Central memory CD4-positive, alpha-beta T cell (primary cell): ENCODE results near the gene TSPAN18.

ENCODE experiments used
- DNase-seq: peaks from one replicate; pipeline ENCODE4 v3.0.0; 2022

The TSPAN18 gene

DNA sequence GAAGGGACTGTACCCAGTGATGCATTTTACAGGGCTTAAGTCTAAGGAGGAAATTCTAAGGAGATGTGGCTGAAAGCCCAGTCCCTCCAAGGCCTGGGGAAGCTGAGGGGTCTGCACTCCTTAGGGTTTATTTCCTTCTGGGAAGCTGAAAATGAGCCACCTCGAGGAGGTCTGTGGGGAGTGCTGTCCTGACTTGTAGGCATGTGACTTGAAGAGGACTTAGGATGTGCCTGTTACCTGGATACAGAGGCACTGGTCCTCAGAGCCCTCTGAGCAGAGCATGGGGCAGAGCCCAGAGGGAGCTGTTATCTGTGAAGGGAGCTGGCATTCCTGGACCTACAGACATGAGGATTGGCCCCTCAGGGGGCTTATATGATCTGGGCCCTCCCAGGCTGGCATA is 146.8 kb downstream of the TSPAN18 start:
- DNase-seq: no peak

DNA sequence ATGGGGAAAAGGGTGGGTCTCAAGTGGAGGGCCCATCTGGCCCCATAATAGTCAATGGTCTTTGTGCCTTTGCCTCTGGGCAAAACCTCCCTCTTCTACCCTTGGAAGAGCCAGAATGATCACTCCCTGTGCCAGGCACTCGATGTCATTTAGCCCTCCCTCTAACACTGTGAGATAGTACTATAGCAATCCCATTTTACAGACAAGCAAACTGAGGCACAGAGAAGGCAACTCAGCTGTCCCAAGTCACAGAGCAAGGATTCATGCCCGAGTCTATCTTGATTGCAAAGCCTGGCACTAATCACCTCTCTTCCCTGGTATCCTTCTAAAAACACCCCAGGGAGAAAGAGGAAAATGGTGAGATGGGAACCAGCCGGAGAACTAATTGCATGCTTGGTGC is 147.5 kb downstream of the TSPAN18 start:
- DNase-seq: no peak

DNA sequence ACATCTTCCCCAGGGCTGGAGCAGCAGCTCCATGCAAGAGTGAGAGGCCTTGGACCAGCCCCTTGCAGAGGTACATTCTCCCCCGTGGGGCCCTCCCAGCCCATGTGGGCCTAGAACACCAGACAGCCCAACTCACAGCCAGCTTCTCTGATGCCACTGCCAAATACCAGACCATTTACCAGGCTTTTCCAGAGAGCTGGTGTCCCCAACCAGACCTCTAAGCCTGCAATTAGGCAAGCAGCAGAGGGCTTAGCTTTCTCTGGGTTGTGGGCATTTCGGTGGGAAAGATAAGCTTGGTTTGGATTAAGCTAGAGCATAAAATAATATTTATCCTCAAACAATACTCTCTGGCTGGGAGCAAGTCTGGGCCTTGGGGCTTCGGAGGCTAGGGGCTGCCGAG is 148.3 kb downstream of the TSPAN18 start:
- no peak for DNase-seq

DNA sequence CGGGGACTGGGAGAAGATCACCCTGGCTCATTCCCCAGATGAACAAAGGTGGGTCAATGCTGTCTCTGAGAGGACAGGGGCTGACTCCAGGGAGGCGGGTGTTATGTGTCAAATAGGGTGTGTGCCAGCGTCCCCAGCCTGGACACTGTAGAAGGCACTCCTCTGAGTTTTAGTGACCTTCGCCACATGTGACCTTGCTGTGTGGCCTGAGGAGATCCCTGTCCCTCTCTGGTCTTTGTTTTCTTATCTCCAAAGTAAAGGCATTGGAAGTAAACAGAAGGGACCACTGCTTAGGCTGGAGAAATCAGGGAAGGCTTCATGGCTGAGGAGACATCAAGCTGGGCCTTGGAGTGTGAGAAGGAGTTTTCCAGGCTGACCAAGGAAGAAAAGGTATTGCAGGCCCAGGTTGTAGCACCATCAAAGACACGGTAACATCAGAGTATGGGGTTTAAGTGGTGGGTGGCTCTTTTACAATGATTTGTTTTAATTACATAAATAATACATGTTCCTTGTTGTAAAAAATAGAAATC is 149.5 kb downstream of the TSPAN18 start:
- no peak for DNase-seq

DNA sequence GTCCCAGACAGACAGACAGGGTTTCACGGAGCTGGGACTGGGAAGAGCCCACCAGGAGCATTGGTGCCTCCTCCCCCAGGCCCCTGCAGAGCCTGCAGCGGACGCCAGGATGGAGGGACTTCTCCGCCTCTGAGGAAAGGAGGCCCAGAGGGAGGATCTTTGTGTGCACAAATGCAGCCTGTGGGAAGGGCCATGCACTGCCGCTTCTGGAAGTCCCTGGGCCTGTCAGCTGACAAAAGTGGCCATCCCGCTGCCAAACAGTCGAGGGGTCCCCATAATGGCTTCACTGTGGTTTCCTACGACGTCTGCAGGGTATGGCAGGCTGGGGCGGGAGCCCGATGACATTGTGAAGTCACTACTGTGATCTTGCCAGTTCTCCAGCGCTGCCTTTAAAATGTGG is 150.1 kb downstream of the TSPAN18 start:
- DNase-seq: no peak

DNA sequence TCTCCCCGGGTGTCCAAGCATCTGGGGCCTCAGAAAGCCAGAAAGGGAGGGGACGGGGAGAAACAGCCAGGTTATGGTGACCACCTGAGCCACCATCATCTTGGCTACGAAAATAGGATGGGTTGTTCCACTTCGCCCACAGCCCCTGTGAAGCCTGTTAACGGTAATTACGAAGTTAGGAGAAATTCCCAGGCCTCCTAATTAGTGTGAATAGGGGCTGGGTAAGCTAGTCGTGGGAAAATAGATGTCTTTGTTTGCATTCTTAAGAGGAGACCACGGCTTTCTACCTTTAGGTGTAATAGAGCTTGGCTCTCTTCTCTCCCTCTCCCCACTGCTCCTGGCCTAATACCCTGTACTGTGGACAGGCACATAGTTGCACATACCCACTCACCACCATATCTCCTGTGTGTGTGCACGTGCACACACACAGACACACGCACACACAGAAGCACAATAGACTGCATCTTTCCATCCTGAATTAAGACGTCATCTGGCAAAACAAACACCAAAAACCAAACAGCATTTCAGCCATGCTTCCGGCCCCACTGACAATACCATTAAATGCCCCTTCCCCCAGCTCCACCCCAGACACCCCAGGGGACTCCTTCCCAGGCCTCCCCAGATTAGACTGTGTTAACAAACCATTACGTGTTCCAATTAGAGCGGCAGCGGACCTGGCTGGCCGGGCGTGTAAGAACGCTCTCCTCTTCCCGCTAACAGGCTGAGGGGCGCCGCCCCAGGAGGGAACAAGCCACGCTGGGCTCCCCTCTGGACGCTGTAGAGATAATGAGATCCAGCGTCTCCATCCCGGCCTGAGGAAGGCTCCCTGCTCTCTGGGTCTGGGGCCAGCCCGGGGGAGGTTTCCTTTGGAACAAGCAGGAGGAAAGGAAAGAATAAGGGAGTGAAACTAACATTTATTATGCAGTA is 151.1 kb downstream of the TSPAN18 start:
- no peak for DNase-seq

DNA sequence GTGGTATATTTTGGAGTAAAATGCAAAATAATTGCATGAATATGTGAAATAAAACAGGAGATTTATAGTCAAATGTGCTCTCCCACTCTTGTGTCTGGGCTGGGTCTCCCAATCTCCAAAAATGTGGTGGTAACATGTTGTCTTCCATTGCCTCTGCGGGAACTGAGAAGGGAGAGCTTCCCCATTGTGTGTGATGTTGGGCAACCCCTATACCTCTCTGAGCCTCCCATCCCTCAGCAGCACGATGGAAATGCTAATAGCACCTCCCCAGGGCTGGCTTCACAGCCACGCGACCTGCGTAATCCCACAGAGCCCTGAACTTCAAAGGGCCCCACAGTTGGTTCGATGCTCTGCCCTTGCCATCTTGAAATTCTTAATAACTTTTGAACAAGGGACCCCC is 151.9 kb downstream of the TSPAN18 start:
- DNase-seq: no peak

DNA sequence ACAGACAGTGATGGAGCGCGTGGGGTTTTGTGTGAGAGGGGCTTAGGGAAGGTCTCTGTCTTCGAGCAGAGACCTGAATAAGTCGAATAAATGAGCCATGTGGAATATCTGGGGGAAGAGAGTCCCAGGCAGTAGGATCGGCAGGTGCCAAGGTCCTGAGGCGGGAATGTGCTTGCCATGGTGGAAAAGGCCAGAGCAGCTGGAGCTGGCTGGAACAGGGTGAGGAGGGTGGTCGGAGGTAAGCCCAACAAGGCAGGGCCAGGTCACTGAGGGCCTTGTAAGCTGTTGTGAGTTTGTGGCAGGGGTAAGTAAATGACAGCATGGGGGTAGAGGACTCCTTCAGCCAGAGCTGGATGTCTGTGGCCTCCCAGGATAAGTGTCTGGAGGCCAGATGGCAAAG is 152.7 kb downstream of the TSPAN18 start:
- DNase-seq: no peak

DNA sequence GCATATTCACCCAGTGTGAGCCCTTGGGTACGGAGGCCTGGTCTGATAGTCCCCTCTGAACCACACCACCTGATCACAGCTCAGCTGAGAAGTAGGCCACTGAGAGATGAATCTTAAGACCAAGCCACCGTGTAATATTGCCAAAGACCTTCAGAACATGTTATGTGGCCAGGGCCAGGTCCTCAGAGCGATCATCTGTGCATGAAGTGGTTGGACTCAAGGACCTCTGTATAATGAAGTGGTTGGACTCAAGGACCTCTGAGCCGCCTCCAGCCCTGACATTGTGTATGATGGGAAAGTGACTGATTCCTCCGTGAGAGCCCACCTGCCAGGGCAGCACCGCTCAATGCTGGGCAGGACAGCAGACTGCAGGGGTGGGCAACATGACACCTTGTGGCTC is 153.7 kb downstream of the TSPAN18 start:
- DNase-seq: no peak

DNA sequence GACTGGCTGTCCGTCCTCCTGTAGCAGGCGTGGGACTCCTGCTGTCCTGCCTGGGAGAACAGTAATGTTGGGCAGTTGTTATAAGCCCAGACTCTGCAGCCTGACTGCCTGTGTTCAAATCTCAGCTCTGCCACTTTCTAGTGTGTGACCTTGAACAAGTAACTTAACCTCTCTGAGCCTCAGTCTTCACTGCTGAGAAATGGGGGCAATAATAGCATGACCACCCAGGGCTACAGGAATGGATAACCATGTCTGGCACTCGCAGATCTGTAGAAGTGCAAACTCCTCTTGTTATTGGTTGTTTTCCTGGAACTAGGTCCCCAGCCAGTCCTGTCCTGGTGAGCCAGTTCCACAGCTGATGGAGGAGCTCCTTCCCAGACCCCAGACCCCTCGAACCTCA is 154.2 kb downstream of the TSPAN18 start:
- no peak for DNase-seq

DNA sequence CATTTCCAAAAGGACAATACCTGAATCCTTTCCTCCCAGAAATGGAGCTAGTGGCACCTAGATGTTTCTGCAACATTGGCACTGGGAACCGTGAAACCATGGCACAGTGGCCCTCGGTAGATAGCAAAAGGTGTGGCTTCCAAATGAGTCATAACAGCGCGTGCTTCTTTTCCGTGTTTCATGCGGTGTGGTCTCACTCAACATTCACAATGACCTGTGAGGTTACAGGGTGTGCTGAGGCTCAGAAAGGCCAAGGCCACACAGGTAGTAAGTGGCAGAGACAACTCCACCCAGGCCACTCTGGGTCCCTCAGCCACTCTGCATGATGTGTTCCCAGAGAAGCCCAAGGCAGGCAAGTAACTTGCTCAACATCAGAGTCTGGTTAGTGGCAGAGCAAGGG is 156.5 kb downstream of the TSPAN18 start:
- no peak for DNase-seq

DNA sequence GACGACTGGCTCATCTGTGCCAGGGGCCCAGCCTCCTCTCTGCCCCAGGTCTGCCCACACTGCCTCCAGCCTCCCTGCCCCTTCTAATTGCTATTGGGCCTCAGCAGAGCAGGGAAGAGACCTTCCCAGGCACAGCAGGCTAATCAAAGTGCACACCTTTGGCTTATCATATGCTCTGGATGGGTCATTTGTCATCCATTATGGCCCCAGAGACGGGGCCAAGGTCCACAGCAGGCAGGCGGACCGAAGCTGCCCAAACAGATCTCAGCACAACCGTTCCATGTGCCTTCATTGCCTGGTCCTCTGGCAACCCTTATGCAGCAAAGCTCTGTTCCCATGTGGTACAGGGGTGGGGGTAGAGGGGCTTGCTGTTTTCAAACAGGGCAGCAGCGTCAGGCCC is 157.3 kb downstream of the TSPAN18 start:
- no peak for DNase-seq

DNA sequence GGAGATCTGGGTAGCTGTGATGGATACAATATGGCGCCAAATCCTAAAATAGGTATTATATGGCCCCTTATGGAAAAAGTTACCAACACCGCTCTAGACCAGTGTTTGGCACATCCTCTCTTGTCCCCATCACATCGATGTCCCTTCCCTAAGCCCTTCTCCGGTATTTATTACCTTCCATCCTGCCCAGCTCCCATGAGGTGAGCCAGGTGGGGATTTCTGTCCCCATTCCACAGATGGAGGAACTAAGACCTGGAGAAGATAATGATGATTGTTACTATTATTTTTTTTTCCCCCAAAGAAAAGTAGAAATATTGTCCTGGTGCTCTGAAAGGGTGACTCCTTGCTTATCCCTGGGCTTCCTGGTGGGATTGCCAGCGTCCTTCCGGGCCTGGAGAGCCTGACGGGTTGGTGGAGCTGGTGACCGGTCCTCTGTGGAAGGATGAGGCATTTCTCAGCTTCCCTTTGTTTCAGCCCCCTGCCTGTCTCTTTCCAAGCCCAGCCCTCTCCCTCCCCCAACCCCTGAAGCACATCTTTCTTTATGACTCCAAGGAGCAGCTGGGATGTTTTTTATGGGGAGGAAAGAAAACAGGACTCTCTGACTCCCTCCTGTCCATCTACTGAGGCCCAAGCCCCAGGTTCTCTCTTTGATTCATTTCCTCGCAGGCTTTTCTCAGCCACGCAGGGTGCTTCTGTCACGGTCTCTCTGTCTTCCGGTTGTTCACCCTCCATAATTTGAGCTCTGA is 158.5 kb downstream of the TSPAN18 start:
- DNase-seq: no peak

DNA sequence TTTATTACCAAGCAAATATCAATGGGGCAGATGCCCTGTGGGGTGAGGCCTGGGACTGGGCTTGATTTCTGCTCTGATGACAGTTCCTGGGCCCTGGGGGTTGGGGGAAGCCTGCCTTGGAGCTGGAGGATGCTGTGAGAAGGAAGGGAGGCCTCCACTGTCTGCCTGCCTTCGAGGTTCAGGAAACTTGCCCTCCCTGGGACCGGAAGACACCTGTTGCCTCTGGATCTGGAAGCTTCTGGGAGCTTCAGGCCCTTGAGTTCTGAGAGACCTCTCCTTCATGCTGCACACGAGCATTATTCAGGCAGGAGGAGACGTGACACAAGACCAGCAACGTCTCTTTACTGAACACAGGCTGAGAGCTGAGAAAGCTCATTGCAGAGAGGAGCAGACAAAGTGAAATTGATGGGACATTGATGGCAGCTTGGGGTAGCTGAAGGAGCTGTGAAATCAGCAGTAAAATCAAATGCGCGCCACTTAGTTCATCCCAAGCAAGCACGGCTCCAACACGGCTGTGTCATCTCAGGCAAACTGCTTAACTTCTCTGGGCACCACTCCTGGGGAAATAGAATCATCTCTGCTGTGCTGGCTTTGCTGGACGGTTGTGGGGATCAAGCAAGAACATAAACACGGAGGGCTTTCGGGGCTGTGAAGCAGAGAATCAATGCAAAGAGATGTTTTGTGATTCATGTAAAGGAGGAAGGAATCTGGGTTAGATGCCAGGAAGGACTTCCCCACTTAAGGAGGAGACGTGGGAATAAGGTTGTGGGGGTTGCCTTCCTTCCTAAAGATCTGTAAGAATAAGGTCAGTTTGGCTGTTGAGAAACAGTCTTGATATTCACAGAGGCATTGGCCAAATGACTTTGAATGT is 159.4 kb downstream of the TSPAN18 start:
- DNase-seq: no peak

DNA sequence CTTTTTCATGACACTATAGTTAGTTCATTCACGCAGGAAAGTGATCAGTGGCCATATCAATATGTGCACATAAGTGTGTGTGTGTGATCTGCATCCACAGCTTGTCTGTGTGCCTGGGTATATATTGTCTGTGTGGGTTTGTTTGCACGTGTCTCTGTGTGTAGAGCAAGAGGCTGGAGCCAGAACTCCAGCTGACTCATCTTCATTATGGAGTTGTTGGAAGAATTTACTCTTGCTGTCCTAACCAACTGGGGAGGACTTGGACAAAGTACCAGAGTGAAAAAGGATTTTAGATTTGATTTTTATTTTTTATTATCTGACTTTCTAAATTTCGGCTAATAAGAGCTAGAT is 160.0 kb downstream of the TSPAN18 start:
- DNase-seq: no peak

DNA sequence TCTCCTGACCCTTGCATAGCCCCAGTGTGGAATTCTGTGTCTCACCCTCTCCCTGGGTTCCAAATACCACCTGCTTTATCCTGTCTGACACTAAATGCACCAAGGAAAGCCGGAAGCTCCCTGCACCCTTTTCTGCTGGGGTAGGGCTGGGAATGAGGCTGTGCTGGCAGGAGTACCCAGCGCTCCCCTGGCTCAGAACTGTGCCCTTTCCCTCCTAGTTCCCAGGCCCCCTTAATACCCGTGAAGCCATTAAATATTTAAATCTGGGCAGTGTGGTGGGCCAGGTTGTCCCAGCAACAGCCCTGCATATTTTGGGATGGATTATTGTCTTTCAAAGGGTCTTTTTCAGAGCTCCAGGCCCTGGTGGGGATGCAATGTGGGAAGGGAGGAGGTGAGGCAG is 160.9 kb downstream of the TSPAN18 start:
- no peak for DNase-seq

DNA sequence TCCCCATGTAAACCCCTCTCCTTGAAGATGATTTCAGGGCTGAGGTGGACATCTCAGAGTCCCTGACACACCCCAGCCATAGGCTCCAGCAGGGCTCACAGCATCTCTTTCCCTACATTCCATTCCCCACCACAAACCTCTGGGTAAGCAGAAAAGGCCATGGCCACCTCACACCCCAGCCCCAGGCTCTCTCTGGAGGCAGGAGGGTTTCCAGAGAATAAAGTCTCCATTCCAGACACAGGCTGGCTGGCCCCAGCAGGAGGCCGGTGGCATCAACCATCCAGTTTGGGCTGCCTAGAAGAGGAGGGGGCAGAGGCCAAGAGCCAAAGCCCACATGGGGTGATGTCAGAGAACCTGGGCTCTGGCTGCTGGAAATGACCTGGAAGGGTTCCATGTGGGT is 162.5 kb downstream of the TSPAN18 start:
- DNase-seq: no peak

DNA sequence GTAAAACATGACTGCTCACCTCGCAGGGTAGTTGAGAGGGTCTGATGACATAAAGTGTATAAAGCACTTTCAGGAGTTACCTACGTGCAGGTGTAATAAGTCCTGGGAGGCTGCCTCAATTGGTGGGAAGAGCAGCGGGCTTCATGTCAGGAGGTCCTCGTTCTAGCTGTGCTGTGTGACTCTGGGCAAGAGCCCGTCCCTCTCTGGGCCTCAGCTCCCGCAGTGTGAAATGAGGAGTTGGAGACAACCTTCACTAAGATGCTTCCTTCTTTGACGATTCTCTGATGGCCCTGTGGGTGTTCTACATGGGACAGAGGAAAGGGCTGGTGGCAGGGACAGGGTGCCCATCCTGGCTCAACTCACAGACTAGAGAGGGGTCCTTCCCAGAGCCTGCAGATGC is 166.1 kb downstream of the TSPAN18 start:
- no peak for DNase-seq

DNA sequence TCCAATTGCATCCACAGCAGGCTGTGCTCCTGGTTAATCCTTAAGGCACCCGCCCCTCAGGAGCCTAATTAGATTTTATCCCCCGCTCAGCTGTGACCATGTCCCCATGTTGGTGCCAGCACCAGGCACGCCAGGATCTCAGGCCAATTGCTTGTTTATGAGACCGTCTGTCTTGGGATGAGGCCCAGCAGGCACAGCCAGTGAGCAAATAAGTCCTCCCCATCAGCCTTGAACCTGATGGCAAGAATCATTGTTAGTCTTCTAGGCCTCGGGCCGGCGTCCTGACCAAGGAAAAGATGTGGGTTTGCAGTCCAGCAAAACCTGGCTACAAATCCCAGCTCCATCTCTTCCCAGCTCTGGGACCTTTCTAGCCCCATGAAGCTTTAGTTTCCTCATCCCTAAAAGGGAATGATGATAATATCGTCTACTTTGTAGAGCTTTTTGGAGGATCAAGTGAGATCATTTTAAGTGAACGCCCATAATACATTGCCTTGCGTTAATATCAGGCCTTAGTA is 166.6 kb downstream of the TSPAN18 start:
- no peak for DNase-seq

DNA sequence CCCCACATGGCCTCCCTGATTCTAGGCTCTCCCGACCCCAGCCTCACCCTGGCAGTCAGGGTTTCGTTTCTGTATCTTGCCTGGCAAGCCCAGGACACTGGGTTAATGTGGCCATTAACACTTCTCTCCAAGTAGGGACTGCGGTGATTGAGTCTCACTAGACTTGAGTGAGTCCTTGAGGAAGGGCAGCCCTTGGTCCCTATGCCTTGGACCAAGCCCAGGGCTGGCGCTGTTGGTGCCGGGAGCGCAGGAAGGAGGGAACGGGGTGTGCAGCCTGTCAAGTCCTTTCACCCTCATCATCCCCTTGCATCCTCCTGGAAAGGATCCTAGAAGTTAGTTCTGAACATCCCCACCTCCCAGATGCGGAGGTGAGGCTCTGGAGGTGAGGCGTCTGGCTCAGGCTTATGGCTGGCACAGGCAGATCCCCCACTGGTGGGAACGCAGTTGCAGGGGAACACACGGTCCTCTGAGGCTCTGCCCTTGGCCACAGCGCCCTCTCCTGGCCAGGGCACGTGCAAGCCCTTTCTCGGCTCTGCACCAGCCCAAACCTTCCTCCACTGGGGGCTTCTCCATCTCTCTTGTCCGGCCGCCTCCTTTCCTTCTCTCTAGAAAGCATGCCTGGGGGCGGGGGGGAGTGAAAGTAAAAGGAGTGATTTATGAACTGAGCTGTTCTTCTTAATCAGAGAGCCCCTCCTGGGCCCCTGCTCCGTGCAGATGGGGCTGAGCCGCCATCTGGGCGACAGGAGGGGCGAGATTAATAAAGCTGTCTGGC is 167.3 kb downstream of the TSPAN18 start:
- peak; percentile 41 for DNase-seq

DNA sequence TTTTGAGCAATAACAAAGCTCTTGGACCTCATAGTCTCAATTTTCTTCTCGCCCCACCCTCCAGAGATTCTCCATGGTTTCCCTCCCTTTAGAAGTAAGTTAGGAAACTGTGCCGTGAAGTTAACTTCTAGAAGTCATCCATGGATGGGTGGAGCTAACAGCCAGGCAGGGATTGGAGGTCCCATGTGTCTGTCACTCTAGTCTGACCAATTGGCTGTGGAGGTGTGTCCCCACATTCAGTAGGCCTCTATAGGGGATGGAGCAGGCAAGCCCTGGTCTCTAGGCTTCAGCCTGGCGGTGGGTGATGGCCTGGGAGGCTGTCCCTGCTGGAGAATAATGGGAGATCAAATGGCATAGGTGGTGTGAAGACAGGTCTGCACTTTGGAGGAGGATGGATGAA is 173.2 kb downstream of the TSPAN18 start:
- DNase-seq: peak; percentile 18

DNA sequence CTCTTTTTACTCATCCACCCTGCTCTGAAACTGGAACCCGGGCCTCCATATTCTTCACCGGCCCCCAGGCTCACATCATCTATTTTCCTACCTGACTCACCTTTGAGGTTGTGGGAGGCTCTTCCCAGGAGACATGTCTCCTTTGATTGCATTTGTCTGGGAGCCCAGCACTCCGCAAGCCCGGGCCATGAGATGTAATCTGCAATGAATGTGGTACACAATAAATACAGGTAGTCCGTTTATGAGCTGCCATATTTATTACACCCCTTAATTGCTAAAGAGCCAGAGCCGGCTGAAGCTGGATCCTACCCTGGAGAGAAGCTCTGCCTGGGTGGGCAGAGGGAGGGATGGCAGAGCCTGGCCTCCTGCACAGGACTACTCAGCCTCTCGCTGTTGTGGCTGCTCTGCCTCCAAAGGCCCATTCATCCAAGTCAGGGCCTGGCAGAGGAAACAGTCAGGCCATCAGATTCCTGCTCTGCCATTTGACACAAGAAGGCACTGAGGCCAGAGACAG is 174.4 kb downstream of the TSPAN18 start:
- no peak for DNase-seq
